Adrenal gland (tissue), 5 donors: ENCODE measurements around the gene KCNMB1.

Experiments
- POLR2A ChIP-seq, 2 donors: fragments of 450-650 bp; IDR thresholded peaks; one replicate each; pipeline ENCODE4 v1.6.1; 2017; ENCODE audit warnings: antibody characterized with exemption in 2 of 2, mild to moderate bottlenecking in 2 of 2, moderate library complexity in 1 of 2
- TF ChIP-seq, protein P1 (sequence below), 6 experiments: fragments of 450-650 bp in 4 of 6; fragments of 200-600 bp in 2 of 6; sonication (generic) in 1 of 6; IDR thresholded peaks; 1 replicate in 5 of 6; 2 replicates in 1 of 6; pipeline versions ENCODE4 v1.5.1 to v1.8.0; 2016 to 2021; ENCODE audit warnings: antibody characterized with exemption in 6 of 6, mild to moderate bottlenecking in 2 of 6, moderate library complexity in 1 of 6
- donor health status: DM: no; HTN: no; CAD: no.

DNA sequence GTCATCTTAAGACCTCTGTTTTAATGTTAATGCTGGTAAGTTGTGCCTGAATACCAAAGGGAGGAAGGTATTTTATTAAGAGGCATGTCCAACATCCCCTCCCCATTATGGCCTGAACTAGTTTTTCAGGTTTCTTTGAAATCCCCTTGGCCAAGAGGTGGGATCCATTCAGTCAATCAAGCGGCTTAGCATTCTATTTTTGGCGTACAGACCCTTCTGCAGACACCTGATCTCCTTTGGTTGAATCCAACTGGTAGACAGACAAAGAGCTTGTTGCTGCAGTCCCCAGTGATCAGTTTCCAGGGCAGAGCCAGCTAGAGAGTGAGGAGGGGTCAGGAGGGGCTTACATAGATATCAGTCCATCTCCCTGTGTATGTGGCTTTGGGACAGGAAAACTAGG is 7.9 kb upstream of the KCNMB1 start:
- TF ChIP-seq, protein P1, sequence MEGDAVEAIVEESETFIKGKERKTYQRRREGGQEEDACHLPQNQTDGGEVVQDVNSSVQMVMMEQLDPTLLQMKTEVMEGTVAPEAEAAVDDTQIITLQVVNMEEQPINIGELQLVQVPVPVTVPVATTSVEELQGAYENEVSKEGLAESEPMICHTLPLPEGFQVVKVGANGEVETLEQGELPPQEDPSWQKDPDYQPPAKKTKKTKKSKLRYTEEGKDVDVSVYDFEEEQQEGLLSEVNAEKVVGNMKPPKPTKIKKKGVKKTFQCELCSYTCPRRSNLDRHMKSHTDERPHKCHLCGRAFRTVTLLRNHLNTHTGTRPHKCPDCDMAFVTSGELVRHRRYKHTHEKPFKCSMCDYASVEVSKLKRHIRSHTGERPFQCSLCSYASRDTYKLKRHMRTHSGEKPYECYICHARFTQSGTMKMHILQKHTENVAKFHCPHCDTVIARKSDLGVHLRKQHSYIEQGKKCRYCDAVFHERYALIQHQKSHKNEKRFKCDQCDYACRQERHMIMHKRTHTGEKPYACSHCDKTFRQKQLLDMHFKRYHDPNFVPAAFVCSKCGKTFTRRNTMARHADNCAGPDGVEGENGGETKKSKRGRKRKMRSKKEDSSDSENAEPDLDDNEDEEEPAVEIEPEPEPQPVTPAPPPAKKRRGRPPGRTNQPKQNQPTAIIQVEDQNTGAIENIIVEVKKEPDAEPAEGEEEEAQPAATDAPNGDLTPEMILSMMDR (IDR thresholded peaks at IDR 0.05) = no peak
- no peak for TF ChIP-seq POLR2A (IDR thresholded peaks at IDR 0.05)
